Measurements from ENCODE around the gene MDM1.
A peak's percentile ranks its signal among the peaks of the same experiment; 100 is the strongest.

Gene MDM1

DNA sequence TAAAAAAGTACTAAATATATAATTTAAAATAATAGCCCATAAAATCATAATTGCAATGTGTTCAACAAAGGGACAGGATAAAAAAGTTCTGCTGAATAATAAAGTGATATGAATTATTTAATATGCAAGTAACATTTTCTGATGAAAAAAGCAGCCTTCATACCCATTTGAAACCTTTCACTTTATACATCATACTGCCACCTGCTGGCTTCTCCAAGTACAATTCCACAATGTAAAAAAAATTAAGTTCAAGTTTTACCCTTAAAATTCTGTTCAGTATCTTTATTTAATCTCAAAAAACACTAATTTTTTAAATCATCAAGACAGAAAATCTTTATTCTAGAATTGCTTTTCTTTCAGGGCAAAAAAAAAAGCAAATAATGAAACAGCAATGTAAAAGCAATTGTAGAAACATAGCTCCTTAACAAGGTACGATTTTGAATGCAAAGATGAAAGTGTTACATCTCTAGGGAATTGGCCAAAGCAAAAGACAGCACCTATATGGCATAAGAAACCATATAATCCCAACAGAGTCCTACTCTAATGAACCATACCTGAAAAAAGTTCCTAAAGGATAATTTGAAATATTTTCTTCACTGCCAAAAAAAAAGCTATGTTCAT, 15.0 kb downstream of the MDM1 start:
- peak; percentile 72 to 84 for DNase-seq

DNA sequence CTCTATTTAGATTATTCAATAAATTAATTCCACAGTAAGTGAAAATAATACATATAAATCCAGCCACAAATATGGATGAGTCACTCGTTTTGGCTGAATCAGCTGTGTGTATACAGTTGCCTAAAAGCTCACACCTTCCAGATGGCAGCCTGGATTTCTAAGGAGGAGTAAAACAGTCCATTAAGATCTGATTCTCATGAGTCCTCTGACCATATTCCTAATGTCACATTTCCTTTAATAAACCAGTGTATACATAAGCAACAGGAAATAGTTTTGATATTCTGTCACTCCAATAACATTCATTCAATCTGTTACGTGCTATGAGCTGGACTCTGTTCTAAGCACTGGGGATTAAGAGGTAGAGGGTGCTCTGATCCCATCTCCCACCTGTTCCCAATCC, 21.8 kb downstream of the MDM1 start:
- no peak for DNase-seq

DNA sequence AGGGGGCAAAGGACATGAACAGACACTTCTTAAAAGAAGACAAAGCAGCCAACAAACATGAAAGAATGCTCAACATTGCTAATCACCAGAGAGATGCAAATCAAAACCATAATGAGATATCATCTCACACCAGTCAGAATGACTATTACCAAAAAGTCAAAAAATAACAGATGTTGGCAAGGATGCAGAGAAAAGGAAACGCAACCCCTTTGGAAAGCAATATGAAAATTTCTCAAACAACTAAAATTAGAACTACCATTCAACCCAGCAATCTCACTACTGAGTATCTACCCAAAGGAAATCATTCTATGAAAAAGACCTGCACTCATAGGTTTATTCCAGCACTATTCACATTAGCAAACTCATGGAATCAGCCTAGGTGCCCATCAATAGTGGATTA, 25.6 kb downstream of the MDM1 start:
- DNase-seq = no peak

DNA sequence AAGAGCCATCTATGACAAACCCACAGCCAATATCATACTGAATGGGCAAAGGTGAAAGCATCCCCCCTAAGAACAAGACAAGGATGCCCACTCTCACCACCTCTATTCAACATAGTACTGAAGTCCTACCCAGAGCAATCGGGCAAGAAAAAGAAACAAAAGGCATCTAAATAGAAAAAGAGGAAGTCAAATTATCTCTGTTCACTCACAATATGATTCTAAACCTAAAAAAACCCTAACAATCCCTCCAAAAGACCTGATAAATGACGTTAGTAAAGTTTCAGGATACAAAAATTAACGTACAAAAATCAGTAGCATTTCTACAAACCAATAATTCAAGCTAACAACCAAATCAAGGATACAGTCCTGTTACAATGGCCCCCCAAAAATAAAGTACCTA, 26.9 kb downstream of the MDM1 start:
- DNase-seq = no peak

DNA sequence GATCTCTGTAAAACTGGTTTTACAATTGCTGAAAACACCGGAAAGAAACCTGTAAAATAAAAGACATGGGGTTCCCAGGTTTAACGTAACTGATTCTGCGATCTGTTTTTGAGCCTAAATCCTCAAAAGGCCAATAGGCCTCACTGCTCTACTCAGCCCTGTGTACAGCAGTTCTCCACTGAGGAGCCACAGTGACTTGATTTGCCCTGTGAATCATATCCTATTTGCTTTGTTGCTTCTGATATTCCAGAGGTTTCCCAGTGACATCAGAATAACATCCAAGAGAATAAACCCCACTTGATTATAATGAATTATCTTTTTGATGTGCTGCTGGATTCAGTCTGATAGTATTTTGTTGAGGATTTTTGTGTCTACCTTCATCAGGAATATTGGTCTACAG, 27.5 kb downstream of the MDM1 start:
- DNase-seq = no peak

DNA sequence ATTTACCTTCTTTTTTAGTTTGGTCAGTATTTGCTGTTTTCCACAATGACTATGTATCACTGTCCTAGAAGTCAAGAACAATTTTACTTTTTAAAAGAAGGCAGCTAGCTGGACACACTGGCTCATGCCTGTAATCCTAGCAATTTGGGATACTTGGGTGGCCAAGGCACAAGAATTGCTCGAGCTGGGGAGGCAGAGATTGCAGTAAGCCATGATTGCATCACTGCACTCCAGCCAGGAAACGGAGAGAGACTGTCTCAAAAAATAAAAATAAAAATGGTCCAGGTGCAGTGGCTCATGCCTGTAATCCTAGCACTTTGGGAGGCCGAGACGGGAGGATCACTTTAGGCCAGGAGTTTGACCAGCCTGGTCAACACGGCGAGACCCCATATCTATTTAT, 28.3 kb downstream of the MDM1 start:
- DNase-seq = no peak

DNA sequence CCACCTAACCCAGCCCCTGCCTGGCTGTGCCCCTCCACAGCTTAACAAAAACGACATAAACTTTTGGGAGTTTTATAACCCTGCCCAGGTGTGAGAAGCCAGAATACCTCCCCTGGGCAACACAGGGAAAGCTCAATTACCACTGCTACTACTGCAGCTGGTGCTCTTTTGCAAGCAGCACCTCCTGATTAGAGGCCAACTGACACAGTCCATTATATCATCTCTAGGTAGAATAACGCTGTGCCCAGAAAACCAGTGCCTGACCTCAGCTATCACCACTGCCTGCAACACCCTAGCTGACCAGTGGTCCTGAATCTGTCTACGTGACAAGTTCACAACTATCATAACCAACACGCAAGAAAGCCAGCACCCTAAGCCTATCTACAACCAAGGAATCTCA, 34.2 kb downstream of the MDM1 start:
- no peak for DNase-seq

DNA sequence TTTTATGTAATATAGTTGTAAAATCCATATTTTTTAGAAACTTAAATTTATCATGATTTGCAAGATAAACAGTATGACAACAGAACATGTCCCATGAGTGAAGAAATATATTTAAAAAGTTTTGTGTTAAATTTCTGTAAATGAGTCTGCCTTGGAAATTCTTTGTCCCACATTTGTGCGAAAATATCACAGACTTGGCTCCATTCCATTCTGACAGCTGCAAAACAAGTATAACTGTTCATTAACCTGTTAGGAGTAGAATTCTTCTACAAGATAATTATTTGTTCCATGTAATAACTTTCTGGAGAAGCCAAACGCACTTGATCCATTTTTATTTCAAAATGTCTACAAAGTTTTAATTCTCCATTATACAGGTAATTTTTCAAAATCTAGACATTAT, 37.9 kb downstream of the MDM1 start:
- no peak for DNase-seq

DNA sequence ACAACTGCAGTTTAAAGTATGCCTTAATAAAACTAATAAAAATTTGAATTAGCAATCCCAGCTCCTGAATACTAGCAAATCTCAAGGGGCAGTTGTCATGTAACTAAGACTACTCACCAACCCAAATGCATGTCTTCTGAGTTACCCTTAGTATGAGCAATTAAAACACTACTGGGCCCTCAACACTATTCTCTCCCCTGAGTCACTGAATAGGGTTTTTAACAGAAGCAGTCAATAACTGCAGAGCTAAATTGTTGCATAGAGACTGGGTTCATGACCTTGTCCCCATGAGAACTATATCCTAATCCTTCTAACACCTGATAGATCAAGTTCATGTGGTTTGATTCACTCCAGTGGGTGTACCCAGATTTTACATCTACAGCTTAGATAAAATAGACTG, 38.8 kb downstream of the MDM1 start:
- no peak for DNase-seq

DNA sequence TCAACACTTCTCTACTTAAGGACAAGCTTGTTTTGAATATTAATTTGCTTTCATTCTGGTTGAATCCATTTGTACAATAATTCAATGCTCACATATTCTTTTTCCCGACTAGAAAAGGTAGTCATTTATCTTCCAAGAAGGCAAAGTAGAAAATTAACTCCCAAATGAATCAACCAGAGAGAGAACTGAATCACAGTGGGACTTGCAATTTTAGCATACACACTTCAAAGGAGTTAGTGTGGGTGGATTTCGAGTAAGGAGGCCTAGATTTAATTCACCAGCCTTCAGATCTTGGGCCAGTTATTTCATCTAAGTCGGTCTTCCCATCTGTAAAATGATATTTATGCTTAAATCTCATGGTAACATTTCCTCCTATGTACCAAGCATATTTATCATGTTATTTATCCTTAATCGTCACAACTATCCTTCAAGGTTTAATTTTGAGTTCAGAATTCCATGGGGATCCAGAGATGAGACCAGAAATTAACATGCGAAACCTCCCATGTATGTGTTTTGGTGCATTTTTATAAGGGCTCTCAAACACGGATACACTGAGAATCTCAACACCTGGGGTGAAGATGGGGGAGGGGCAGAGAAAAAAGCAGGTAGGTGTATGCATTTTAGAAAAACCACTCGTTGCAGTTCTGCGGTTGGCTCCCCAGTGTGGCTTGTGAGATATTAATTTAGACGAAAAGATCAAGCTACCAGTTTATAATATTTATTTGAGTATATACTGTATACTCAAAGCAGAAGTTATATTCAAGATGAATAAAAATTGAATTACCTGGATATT, 39.8 kb downstream of the MDM1 start:
- no peak for DNase-seq

DNA sequence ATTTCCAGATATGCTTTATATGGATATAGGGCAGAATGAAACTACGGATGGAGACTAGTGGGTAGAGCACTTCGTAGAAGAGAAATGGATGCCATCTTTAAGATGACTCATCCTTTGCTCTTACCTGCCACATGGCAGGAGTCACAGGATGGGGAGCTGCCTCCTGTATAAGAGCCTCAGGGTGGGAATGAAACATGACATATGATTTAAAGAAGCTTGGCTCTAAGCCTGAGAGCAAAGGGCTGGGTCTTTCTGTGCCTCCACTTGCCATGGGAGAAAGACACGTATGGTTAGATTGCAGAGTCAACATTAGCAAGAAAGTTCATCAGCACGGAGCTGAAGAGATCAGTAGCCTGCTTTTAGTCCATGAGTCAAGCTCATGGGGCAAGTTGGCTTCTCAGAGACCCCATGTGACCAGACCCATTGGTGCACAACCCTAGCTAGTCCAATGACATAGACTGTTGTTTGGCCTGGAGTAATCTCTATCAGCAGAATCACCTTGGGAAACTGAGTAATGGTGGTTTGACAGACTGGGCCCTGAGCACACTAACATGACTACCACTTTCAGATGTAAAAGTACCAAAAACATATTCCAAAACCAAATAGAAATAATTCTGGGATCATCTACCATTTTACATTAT, 40.6 kb downstream of the MDM1 start:
- no peak for DNase-seq

DNA sequence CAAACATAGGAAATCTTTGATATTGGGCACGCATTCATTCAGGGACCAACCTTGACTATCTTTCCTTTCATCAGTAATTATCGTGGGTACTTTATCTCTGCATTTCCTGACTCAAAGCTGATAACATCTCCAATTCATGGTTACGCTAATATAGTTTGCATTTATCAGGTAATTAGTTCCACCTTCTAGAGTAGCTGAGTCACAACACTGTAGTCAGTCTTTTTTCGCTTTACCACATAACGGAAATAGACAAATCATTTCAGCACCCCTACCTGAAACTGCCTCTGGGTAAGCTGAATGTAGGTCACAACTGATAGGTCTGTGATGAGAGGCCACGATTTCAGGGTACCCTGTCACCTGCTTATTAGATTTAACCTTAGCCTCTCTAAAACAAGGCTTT, 42.0 kb downstream of the MDM1 start:
- DNase-seq = no peak

DNA sequence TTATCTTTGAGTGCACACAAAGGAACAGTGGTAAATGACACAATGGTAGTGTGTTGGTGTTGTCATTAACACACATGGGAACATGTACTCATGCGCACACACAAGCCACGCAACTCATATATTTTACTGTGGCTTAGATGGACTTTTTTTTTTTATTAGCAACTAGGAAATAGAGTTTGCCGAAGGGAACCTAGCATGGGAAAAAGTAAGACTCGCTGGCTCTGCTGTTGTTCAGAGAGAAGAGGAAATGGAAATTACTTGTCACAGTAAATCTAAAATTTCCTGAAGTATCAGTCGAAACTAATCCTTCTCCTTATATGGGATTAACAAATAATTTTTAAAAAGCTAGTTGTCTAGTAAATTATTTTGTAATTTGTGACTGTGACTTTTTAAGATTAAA, 45.1 kb downstream of the MDM1 start:
- DNase-seq = no peak

DNA sequence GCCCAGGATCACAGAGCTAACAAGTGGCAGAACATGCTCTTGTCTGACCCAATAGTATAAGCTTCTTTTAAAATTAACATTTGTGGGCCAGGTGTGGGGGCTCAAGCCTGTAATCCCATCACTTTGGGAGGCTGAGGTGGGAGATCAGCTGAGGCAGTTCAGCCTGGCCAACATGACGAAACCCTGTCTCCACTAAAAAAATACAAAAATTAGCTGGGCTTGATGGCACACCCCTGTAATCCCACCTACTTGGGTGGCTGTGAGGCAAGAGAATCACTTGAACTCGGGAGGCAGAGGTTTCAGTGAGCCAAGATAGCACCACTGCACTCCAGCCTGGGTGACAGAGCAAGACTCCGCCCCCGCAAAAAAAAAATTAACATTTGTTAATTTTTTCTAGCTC, 45.8 kb downstream of the MDM1 start:
- DNase-seq = no peak

DNA sequence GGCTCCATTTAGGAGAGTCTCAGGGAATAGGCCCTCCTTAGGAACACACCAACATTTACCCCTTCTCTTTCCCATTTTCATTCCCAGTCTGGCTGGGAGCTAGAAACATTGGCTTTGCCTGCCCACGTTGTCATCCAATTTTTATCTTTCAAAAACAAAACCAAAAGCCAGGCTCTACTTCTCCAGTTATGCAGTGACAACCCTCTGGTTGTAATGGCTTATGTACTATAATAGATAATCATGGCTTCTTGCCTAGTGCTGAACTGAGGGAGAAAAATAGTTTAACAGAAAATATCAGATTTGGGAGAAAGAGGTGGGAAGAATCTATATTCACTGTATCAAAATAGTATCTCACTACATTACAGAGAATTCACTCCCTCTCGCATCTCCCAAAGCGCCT, 46.6 kb downstream of the MDM1 start:
- no peak for DNase-seq

DNA sequence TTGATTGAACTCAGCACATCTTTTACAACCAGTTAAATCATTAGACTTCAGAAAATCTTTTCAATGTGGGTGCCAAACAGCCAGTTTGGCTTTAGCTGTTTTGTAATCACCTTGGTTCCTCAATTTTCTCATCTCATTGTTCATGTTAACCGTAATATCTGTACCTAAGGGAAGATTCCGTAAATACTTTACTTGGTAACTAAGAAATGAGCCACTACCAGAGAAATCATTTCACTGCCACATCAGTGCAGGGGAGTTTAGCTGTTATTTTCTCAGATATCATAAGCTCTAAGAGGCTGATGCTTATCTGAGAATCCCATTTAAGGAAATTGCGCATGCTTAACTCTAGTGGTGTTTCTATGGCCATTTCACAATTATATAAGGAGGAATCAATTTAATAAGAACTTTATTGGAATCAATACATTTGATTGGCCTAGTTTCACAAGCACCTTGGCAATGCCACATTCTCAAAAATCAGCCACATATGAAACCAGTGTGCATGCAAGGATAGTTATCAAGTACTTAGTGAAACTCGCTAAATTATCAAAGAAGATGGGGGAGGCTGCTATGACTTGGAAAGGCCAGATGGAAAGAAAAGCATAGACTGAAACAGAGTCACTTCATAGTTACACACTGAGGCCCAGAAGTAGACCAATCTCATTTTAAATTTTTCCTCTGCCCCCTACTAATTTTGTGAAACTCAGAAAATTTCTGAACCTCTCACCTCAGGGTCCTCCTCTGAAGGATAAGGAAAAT, 50.7 kb downstream of the MDM1 start:
- no peak for DNase-seq

DNA sequence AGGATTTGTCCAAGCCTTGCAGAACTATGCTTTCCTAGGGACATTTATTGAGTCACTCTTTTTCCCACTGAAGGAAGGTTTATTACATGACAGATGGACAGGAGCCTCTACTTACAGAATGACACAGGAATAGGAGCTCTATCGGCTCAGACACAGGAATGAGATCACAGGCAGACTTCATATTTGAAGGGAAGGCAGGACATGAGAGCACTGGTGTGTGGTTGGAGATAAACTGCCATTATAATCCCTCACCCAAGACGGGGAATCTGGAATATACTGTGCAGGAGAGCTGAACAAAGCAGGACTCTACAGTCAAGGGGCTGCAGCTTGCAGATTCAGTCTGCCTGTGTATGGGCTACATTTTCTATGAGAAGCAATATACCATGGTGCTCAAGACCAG, 51.9 kb downstream of the MDM1 start:
- DNase-seq = no peak

DNA sequence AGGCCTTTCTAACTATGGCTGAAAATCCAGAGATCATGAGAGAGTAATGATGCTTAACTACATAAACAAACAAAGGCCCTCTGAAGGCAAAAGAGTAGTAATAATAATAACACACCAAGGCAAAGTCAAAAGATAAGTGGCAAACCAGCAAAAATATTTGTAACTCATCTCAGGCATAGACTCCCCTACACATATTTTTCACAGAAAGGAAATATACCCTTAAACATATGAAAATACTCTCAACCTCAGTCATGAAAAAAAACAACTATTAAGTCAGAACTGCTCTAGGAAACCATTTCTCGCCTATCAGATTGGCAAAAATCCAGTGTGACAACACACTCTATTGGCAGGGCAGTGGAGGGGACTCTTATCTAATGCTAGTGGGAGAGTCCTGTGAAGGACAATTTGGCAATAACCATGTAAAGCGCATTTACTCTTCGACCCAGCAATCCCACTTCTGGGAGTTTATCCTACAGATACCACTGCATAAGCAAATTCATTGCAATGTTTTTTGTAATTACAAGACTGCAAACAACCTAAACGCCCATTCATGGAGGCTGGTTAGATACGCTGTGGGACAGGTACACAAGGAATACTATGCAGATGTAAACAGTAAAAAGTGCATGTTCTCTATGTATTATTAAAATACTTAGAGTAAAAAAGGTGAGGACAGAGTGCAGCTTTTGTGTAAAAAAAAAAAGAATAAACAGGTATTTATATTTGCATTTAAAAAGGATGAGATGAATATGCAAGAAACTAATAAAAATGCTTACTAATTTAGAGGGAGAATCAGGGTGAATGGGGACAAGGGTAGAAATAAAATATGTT, 52.7 kb downstream of the MDM1 start:
- DNase-seq = no peak

DNA sequence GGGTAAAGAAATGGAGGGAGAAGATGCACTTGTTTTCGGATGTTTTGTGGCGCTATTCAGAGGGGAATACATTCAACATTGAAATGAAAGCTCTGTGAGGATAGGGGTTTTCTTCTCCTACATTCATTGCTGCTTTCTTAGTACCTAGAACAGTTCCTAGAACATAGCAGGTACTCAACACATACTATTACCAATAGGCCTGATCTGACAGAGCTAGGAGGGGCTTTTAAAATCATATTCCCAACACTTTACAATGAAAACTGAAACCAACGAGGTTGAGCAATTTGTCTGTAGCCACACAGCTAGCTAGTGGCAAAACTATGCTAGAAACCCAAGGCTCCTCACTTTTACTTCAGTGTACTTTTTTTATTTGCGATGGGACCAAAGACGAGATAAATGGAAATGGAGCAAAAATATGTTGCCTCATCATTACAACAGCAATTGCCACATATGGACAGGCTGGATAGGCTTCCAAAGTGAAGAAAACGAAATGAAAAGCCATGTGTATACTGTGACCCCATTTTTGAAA, 55.7 kb downstream of the MDM1 start:
- no peak for DNase-seq

DNA sequence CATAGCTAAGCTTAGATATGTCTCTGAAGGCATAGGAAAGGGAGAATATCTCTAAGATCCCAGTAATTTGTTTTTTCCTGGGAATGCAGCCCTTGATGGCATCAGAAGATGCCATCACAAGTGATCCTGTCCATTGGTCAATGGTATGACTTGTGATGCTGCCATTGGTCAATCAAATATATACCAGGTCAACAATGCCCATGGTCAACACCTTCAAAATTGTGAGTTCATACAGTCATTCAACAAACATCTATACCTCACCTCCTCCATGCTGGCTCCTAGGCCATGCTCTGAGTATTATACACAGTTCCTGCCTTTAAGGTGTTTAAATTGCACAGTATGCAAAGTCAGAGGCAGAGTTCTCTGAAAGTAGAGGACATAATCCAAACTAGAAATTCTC, 59.4 kb downstream of the MDM1 start:
- no peak for DNase-seq

DNA sequence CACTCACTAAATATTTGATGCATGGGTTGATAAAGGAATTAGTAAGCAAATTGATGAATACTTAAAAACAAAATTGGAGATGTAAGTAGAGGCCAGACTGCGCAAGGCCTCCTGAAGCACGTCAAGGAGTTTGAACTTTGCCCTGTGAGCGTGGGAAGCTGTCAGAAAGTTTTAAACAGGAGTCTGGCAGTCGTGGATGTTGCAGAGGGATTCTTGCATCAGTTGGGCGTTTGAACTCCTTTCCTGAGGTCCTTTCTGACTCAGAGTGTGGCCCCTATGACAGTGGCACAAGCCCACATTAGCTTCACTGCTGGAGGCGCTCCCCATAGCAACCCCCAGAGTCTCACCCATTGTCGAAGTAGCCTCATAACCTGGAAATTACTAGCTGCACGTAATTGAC, 60.8 kb downstream of the MDM1 start:
- no peak for DNase-seq

DNA sequence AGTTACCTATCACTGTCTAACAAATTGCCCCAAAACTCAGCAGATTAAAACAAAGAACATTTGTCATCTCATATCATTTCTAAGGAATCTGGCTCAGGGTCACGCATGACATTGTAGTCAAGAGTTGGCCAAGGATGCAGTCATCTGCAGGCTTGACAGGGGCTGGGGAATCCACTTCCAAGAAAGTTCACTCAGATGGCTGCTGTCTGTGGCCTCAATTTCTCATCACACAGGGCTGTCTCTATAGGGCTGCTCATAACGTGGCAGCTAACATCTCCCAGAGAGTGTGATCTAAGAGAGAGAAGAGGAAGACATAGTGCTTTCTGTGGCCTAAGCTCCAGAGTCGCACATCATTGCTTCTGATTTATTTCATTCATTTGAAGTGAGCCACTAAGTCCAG, 61.8 kb downstream of the MDM1 start:
- no peak for DNase-seq

DNA sequence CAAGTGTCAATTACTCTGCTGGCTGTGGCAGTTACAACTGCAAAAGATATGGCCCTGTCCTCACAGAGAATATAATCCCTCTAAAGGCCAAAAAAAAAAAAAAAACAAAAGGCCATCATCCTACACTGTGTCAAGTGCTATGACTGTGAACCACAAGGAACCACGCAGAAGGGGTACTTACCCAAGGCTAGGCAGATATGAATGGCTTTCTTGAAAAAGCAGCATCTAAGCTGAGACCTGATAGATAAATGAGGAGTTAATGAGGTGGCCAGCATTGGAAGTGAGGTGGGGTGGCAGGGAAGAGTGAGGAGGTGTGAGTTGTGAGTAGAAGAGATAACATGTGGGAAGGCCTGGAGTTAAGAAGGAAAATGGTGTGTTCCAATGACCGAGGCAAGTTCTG, 62.4 kb downstream of the MDM1 start:
- no peak for DNase-seq
